Adrenal gland (tissue), 12 donors: ENCODE results near the gene DGKG. TPM values are rescaled to one million over a fixed set of nuclear protein-coding genes. Genes with fewer than 3 reads are reported as not detected.

ENCODE experiments used
- DNase-seq, 7 donors: peaks; one replicate each; pipeline ENCODE4 v3.0.0-alpha.2; 2019 to 2020
- H3K27ac ChIP-seq, 5 donors: fragments of 200-600 bp; sonication (generic) in 4 of 5; 1 replicate in 3 of 5; 2 replicates in 2 of 5; pipeline versions ENCODE4 v1.5.1 to v1.8.0; 2016 to 2020; ENCODE audit warnings: mild to moderate bottlenecking in 1 of 5
- H3K27me3 ChIP-seq: fragments of 200-600 bp; 2 replicates; pipeline ENCODE4 v1.8.0; 2021
- H3K36me3 ChIP-seq, 2 donors: fragments of 200-600 bp; replicated peaks in 1 of 2; 1 replicate in 1 of 2; 2 replicates in 1 of 2; pipeline versions ENCODE4 v1.5.1 to v1.8.0; 2018 to 2022
- H3K4me1 ChIP-seq, 2 donors: fragments of 200-600 bp; replicated peaks in 1 of 2; 1 replicate in 1 of 2; 2 replicates in 1 of 2; pipeline versions ENCODE4 v1.5.1 to v1.8.0; 2018 to 2021
- H3K4me3 ChIP-seq, 4 donors: fragments of 200-600 bp; sonication (generic) in 3 of 4; one replicate each; pipeline ENCODE4 v1.5.1; 2016 to 2018
- H3K9me3 ChIP-seq, 3 donors: fragments of 200-600 bp; sonication (generic) in 1 of 3; replicated peaks in 1 of 3; 1 replicate in 2 of 3; 2 replicates in 1 of 3; pipeline versions ENCODE4 v1.5.1 to v1.8.0; 2016 to 2021
- CTCF ChIP-seq, 6 experiments: fragments of 450-650 bp in 4 of 6; fragments of 200-600 bp in 2 of 6; sonication (generic) in 1 of 6; IDR thresholded peaks; 1 replicate in 5 of 6; 2 replicates in 1 of 6; pipeline versions ENCODE4 v1.5.1 to v1.8.0; 2016 to 2021; ENCODE audit warnings: antibody characterized with exemption in 6 of 6, mild to moderate bottlenecking in 2 of 6, moderate library complexity in 1 of 6
- POLR2A ChIP-seq, 2 donors: fragments of 450-650 bp; IDR thresholded peaks; one replicate each; pipeline ENCODE4 v1.6.1; 2017; ENCODE audit warnings: antibody characterized with exemption in 2 of 2, mild to moderate bottlenecking in 2 of 2, moderate library complexity in 1 of 2
- WGBS, 4 donors: extraction: QIAGEN DNeasy Blood & Tissue Kit in 2 of 4; methylation state at CpG; one replicate each; pipeline versions ENCODE4 v1.1.5 to v1.1.7; 2013 to 2017; 5-methylcytosine and 5-hydroxymethylcytosine counted together
- intact Hi-C, 2 donors: fragments of 100-400 bp; cut with DNase I; formaldehyde crosslinking; loops; one replicate each; pipeline versions ENCODE4 v1.14.1 to v1.15.0; 2022 to 2023
- polyA plus RNA-seq, 3 donors: library from polyadenylated mRNA; stranded (reverse); fragments of 200-250 nt in 2 of 3; fragments of 350-450 nt in 1 of 3; fragmentation: Illumina TruSeq in 1 of 3; extraction: RNeasy Lipid Tissue Mini Kit (QIAGEN cat#74804) in 1 of 3; gene quantifications; one replicate each; pipeline ENCODE4 v1.2.3, GENCODE V29; 2013 to 2014
- total RNA-seq, 9 donors: library from RNA; depleted of rRNA in 4 of 9; stranded (reverse); fragments of >200 nt in 4 of 9; fragments of 120-200 nt in 1 of 9; fragmentation: NEBNext Ultra II Directional in 1 of 9; extraction: Animal tissue kit (Norgen Biotek cat#: 25700) in 1 of 9; gene quantifications; one replicate each; pipeline versions ENCODE4 v1.1.0 to v1.2.4, GENCODE V29; 2013 to 2023
- donor health status: healthy with polysubstance abuse.
- donor health status: Bipolar disorder and iron deficiency.
- donor health status: DM: yes; HTN: yes; CAD: no.
- donor health status: DM: no; HTN: no; CAD: no.
- donor health status: DM: no; HTN: no; CAD: no.
- donor health status: DM: yes; HTN: yes; CAD: no.

DGKG gene
- total and polyA plus RNA-seq, 12 donors: 2.9 to 43.7 (median 28.3) TPM

GRCh38 chr3:186356152-186356551 lies 5.9 kb downstream of the DGKG start:
- Histone ChIP-seq H3K36me3 (no peaks in the 10 kb centered on the region), H3K27me3 (peaks cover 6% of the 10 kb centered on the region), H3K27ac (no peak overlapping the region), H3K4me1 (peaks cover 0 to 12% of the 10 kb centered on the region in 2 donors), H3K9me3 (no peaks in the 10 kb centered on the region), H3K4me3 (no peak overlapping the region)
- intact Hi-C loops: no loop called here
- no peak for TF ChIP-seq POLR2A (IDR thresholded peaks at IDR 0.05)
- TF ChIP-seq CTCF (IDR thresholded peaks at IDR 0.05): no peak
- DNase-seq: no peak
- WGBS, 4 donors: 81 to 91% (median 88%) methylated on average over 5 of the region's 5 CpGs

GRCh38 chr3:186354100-186354499 lies 7.9 kb downstream of the DGKG start:
- intact Hi-C loops: no loop called here
- no peak for TF ChIP-seq POLR2A (IDR thresholded peaks at IDR 0.05)
- TF ChIP-seq CTCF (IDR thresholded peaks at IDR 0.05): no peak
- peaks cover 0 to 5% of the 10 kb centered on the region in 2 donors for H3K4me1 ChIP-seq
- H3K27me3 ChIP-seq: no peaks in the 10 kb centered on the region
- DNase-seq: no peak
- no peak overlapping the region for H3K4me3 ChIP-seq
- WGBS, 4 donors: 44 to 75% (median 69%) methylated on average over 5 of the region's 5 CpGs
- no peaks in the 10 kb centered on the region for H3K9me3 ChIP-seq
- H3K36me3 ChIP-seq: no peaks in the 10 kb centered on the region
- peak overlapping the region in 1 of 5 donors; percentile 32 for H3K27ac ChIP-seq

- DNase-seq: no peak
- WGBS, 4 donors: 70 to 81% (median 78%) methylated on average over 4 of the region's 4 CpGs
- no peaks in the 10 kb centered on the region for H3K27me3 ChIP-seq
- TF ChIP-seq POLR2A (IDR thresholded peaks at IDR 0.05) (no peak), CTCF (IDR thresholded peaks at IDR 0.05) (no peak)
- H3K4me3 ChIP-seq: no peak overlapping the region
- intact Hi-C loops: no loop called here
- no peaks in the 10 kb centered on the region for H3K9me3 ChIP-seq
- H3K27ac ChIP-seq: no peak overlapping the region
- no peaks in the 10 kb centered on the region for H3K4me1 ChIP-seq
- H3K36me3 ChIP-seq: no peaks in the 10 kb centered on the region
Measured at GRCh38 chr3:186352369-186352768, 9.7 kb downstream of the DGKG start.

DNA sequence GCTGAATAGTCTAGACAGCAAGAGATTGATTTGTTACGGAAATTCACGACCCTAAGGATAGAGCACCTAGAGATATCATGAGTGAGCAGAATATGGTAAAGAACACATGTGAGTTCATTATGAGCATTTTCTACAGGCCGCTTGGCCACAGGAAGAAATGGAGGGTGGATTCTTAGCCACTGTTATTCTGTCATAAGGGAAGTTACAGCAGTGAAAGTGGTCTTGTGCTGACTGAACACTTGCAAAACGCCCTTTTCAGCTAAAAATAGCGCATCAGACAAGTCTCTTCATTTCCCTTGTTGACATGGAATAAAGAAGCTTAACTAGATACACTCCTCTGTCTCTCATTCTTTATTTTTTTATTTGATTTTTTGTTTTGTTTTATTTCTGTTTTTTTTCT lies 19.8 kb downstream of the DGKG start:
- H3K4me1 ChIP-seq: no peaks in the 10 kb centered on the region
- H3K9me3 ChIP-seq: no peaks in the 10 kb centered on the region
- H3K27me3 ChIP-seq: no peaks in the 10 kb centered on the region
- intact Hi-C loops: no loop called here
- H3K36me3 ChIP-seq: no peaks in the 10 kb centered on the region
- WGBS, 4 donors: 61 to 71% (median 67%) methylated on average over 5 of the region's 5 CpGs
- TF ChIP-seq POLR2A (IDR thresholded peaks at IDR 0.05) (no peak), CTCF (IDR thresholded peaks at IDR 0.05) (no peak)
- H3K27ac ChIP-seq: no peak overlapping the region
- DNase-seq: no peak
- no peak overlapping the region for H3K4me3 ChIP-seq
